Activated T-cell treated with anti-CD3 and anti-CD28 coated beads, Interleukin-2, amount 50 U/mL, for 72 hours (primary cell): ENCODE measurements around the gene ENAH. TPM values are rescaled to one million over a fixed set of nuclear protein-coding genes. Genes with fewer than 3 reads are reported as not detected.

Source experiments
- ATAC-seq, 2 donors: fragments of 150-1000 bp; cut with Tn5 transposase; replicated peaks in 1 of 2; 2 replicates each; pipeline ENCODE4 v1.10.0; 2021; ENCODE audit warnings: moderate library complexity in 2 of 2, mild to moderate bottlenecking in 1 of 2
- DNase-seq, 2 donors: peaks; one replicate each; pipeline ENCODE4 v3.0.0; 2021 to 2022; ENCODE audit warnings: mixed read lengths in 1 of 2
- H3K27ac Mint-ChIP-seq: one replicate; pipeline ENCODE4 v1.8.0; 2022; ENCODE audit warnings: mild to moderate bottlenecking, moderate library complexity, mixed read lengths
- H3K27me3 Mint-ChIP-seq: one replicate; pipeline ENCODE4 v1.8.0; 2022; ENCODE audit warnings: low read depth, mixed read lengths
- H3K36me3 Mint-ChIP-seq, 2 donors: one replicate each; pipeline ENCODE4 v1.8.0; 2022; ENCODE audit warnings: mixed read lengths in 2 of 2, mild to moderate bottlenecking in 1 of 2; ENCODE audit not compliant: insufficient read depth in 2 of 2
- H3K4me1 Mint-ChIP-seq: one replicate; pipeline ENCODE4 v1.8.0; 2022; ENCODE audit warnings: low read depth, mixed read lengths
- H3K4me3 Mint-ChIP-seq, 2 donors: one replicate each; pipeline ENCODE4 v1.8.0; 2022; ENCODE audit warnings: mild to moderate bottlenecking in 2 of 2, mixed read lengths in 2 of 2, moderate library complexity in 2 of 2
- H3K9me3 Mint-ChIP-seq, 2 donors: one replicate each; pipeline ENCODE4 v1.8.0; 2022; ENCODE audit warnings: mixed read lengths in 2 of 2
- total RNA-seq, 2 donors: library from RNA; stranded (reverse); gene quantifications; one replicate each; pipeline ENCODE4 v1.2.3, GENCODE V29; 2022

The ENAH gene
- total RNA-seq, 2 donors from 2014 or later: 0.12 to 0.43 TPM

- no peak for DNase-seq
- H3K4me3 Mint-ChIP-seq: no peak overlapping the region
- H3K4me1 Mint-ChIP-seq: no peaks in the 10 kb centered on the region
- H3K36me3 Mint-ChIP-seq: no peaks in the 10 kb centered on the region
- H3K9me3 Mint-ChIP-seq: no peaks in the 10 kb centered on the region
- peaks cover 14% of the 10 kb centered on the region for H3K27me3 Mint-ChIP-seq
- H3K27ac Mint-ChIP-seq: no peak overlapping the region
- no peak for ATAC-seq
Observed at GRCh38 chr1:225532240-225532944, 120.5 kb downstream of the ENAH start.

GRCh38 chr1:225529726-225530125 lies 123.2 kb downstream of the ENAH start:
- DNase-seq (no peak), ATAC-seq (no peak)
- H3K27ac Mint-ChIP-seq: no peak overlapping the region
- no peaks in the 10 kb centered on the region for H3K9me3 Mint-ChIP-seq
- no peaks in the 10 kb centered on the region for H3K4me1 Mint-ChIP-seq
- H3K36me3 Mint-ChIP-seq: no peaks in the 10 kb centered on the region
- peaks cover 14% of the 10 kb centered on the region for H3K27me3 Mint-ChIP-seq
- H3K4me3 Mint-ChIP-seq: no peak overlapping the region

GRCh38 chr1:225527575-225527974 lies 125.3 kb downstream of the ENAH start:
- no peak for DNase-seq
- no peak for ATAC-seq
- H3K4me3 Mint-ChIP-seq: no peak overlapping the region
- H3K36me3 Mint-ChIP-seq: no peaks in the 10 kb centered on the region
- no peaks in the 10 kb centered on the region for H3K4me1 Mint-ChIP-seq
- H3K27me3 Mint-ChIP-seq: peaks cover 6% of the 10 kb centered on the region
- no peaks in the 10 kb centered on the region for H3K9me3 Mint-ChIP-seq
- no peak overlapping the region for H3K27ac Mint-ChIP-seq

GRCh38 chr1:225526878-225527277 lies 126.0 kb downstream of the ENAH start:
- no peaks in the 10 kb centered on the region for H3K36me3 Mint-ChIP-seq
- no peaks in the 10 kb centered on the region for H3K9me3 Mint-ChIP-seq
- no peak overlapping the region for H3K4me3 Mint-ChIP-seq
- H3K4me1 Mint-ChIP-seq: no peaks in the 10 kb centered on the region
- ATAC-seq (no peak), DNase-seq (no peak)
- H3K27me3 Mint-ChIP-seq: peaks cover 6% of the 10 kb centered on the region
- no peak overlapping the region for H3K27ac Mint-ChIP-seq

- Mint-ChIP-seq H3K27ac (no peak overlapping the region), H3K9me3 (no peaks in the 10 kb centered on the region), H3K36me3 (no peaks in the 10 kb centered on the region), H3K4me1 (no peaks in the 10 kb centered on the region), H3K4me3 (no peak overlapping the region), H3K27me3 (no peaks in the 10 kb centered on the region)
- DNase-seq (no peak), ATAC-seq (no peak)
Observed at GRCh38 chr1:225525377-225525776, 127.5 kb downstream of the ENAH start.

- DNase-seq (no peak), ATAC-seq (no peak)
- no peak overlapping the region for H3K4me3 Mint-ChIP-seq
- H3K36me3 Mint-ChIP-seq: no peaks in the 10 kb centered on the region
- H3K27me3 Mint-ChIP-seq: no peaks in the 10 kb centered on the region
- H3K4me1 Mint-ChIP-seq: no peaks in the 10 kb centered on the region
- no peaks in the 10 kb centered on the region for H3K9me3 Mint-ChIP-seq
- no peak overlapping the region for H3K27ac Mint-ChIP-seq
Observed at GRCh38 chr1:225524570-225524969, 128.4 kb downstream of the ENAH start.

GRCh38 chr1:225523263-225523950 lies 129.5 kb downstream of the ENAH start:
- ATAC-seq (no peak), DNase-seq (no peak)
- Mint-ChIP-seq H3K27ac (peak overlapping the region; percentile 10), H3K36me3 (no peaks in the 10 kb centered on the region), H3K9me3 (no peaks in the 10 kb centered on the region), H3K27me3 (no peaks in the 10 kb centered on the region), H3K4me1 (no peaks in the 10 kb centered on the region), H3K4me3 (no peak overlapping the region)

GRCh38 chr1:225522588-225523262 lies 130.2 kb downstream of the ENAH start:
- no peaks in the 10 kb centered on the region for H3K36me3 Mint-ChIP-seq
- no peaks in the 10 kb centered on the region for H3K4me1 Mint-ChIP-seq
- H3K9me3 Mint-ChIP-seq: no peaks in the 10 kb centered on the region
- H3K27me3 Mint-ChIP-seq: no peaks in the 10 kb centered on the region
- H3K4me3 Mint-ChIP-seq: no peak overlapping the region
- ATAC-seq: no peak
- peak overlapping the region; percentile 10 for H3K27ac Mint-ChIP-seq
- DNase-seq: no peak

GRCh38 chr1:225520587-225521227 lies 132.2 kb downstream of the ENAH start:
- Mint-ChIP-seq H3K27ac (no peak overlapping the region), H3K36me3 (no peaks in the 10 kb centered on the region), H3K4me1 (no peaks in the 10 kb centered on the region), H3K9me3 (no peaks in the 10 kb centered on the region), H3K4me3 (no peak overlapping the region), H3K27me3 (no peaks in the 10 kb centered on the region)
- no peak for DNase-seq
- no peak for ATAC-seq

GRCh38 chr1:225519166-225519863 lies 133.6 kb downstream of the ENAH start:
- Mint-ChIP-seq H3K9me3 (no peaks in the 10 kb centered on the region), H3K4me1 (no peaks in the 10 kb centered on the region), H3K27me3 (no peaks in the 10 kb centered on the region), H3K27ac (no peak overlapping the region), H3K4me3 (no peak overlapping the region), H3K36me3 (no peaks in the 10 kb centered on the region)
- no peak for ATAC-seq
- DNase-seq: no peak

GRCh38 chr1:225517697-225518096 lies 135.2 kb downstream of the ENAH start:
- H3K4me1 Mint-ChIP-seq: no peaks in the 10 kb centered on the region
- H3K4me3 Mint-ChIP-seq: no peak overlapping the region
- H3K36me3 Mint-ChIP-seq: no peaks in the 10 kb centered on the region
- no peak for ATAC-seq
- H3K27ac Mint-ChIP-seq: no peak overlapping the region
- DNase-seq: no peak
- no peaks in the 10 kb centered on the region for H3K9me3 Mint-ChIP-seq
- H3K27me3 Mint-ChIP-seq: no peaks in the 10 kb centered on the region

- no peak overlapping the region for H3K4me3 Mint-ChIP-seq
- H3K9me3 Mint-ChIP-seq: no peaks in the 10 kb centered on the region
- ATAC-seq: no peak
- no peak for DNase-seq
- H3K36me3 Mint-ChIP-seq: no peaks in the 10 kb centered on the region
- no peaks in the 10 kb centered on the region for H3K4me1 Mint-ChIP-seq
- H3K27ac Mint-ChIP-seq: no peak overlapping the region
- no peaks in the 10 kb centered on the region for H3K27me3 Mint-ChIP-seq
Observed at GRCh38 chr1:225517221-225517620, 135.7 kb downstream of the ENAH start.

GRCh38 chr1:225514671-225515081 lies 138.2 kb downstream of the ENAH start:
- DNase-seq (no peak), ATAC-seq (no peak)
- H3K27ac Mint-ChIP-seq: no peak overlapping the region
- no peaks in the 10 kb centered on the region for H3K9me3 Mint-ChIP-seq
- H3K4me3 Mint-ChIP-seq: no peak overlapping the region
- no peaks in the 10 kb centered on the region for H3K27me3 Mint-ChIP-seq
- no peaks in the 10 kb centered on the region for H3K36me3 Mint-ChIP-seq
- peaks cover 3% of the 10 kb centered on the region for H3K4me1 Mint-ChIP-seq
